SK-N-MC (cell line): ENCODE data around the gene KCNQ1.

Source experiments
- DNase-seq: peaks from one replicate; pipeline ENCODE4 v3.0.0-alpha.2; 2011; ENCODE audit warnings: low read depth, low spot score
- H3K27ac ChIP-seq: fragments of 200-600 bp; sonication (generic); 2 replicates; pipeline ENCODE4 v1.5.1; 2016; ENCODE audit warnings: mixed run types
- H3K36me3 ChIP-seq: fragments of 200-600 bp; sonication (generic); 2 replicates; pipeline ENCODE4 v1.6.1; 2017; ENCODE audit warnings: antibody characterized with exemption, low read length, mixed read lengths; ENCODE audit not compliant: insufficient read depth
- H3K4me3 ChIP-seq: fragments of 200-600 bp; sonication (generic); 2 replicates; pipeline ENCODE4 v1.5.1; 2016
- H3K9ac ChIP-seq: fragments of 200-600 bp; sonication (generic); 2 replicates; pipeline ENCODE4 v1.8.0; 2017; ENCODE audit warnings: mixed run types, mixed read lengths; ENCODE audit not compliant: insufficient read length
- H3K9me3 ChIP-seq: fragments of 200-600 bp; sonication (generic); 2 replicates; pipeline ENCODE4 v1.6.1; 2017; ENCODE audit warnings: low read depth, mild to moderate bottlenecking, antibody characterized with exemption, low read length, moderate library complexity, mixed read lengths
- EZH2 ChIP-seq: fragments of 200-600 bp; sonication (generic); IDR thresholded peaks from one replicate; pipeline ENCODE4 v1.6.1; 2017; ENCODE audit warnings: antibody characterized with exemption
- FOXP2 ChIP-seq: optimal IDR thresholded peaks from 2 replicates; pipeline ENCODE3; 2011; ENCODE audit warnings: mild to moderate bottlenecking, moderate library complexity; ENCODE audit not compliant: insufficient read depth; ENCODE audit errors: extremely low read length, control extremely low read depth
- POLR2AphosphoS5 ChIP-seq: IDR thresholded peaks from 2 replicates; pipeline ENCODE4 v1.6.1; 2012; ENCODE audit warnings: mild to moderate bottlenecking, low read depth, low read length, borderline replicate concordance

KCNQ1 gene

DNA sequence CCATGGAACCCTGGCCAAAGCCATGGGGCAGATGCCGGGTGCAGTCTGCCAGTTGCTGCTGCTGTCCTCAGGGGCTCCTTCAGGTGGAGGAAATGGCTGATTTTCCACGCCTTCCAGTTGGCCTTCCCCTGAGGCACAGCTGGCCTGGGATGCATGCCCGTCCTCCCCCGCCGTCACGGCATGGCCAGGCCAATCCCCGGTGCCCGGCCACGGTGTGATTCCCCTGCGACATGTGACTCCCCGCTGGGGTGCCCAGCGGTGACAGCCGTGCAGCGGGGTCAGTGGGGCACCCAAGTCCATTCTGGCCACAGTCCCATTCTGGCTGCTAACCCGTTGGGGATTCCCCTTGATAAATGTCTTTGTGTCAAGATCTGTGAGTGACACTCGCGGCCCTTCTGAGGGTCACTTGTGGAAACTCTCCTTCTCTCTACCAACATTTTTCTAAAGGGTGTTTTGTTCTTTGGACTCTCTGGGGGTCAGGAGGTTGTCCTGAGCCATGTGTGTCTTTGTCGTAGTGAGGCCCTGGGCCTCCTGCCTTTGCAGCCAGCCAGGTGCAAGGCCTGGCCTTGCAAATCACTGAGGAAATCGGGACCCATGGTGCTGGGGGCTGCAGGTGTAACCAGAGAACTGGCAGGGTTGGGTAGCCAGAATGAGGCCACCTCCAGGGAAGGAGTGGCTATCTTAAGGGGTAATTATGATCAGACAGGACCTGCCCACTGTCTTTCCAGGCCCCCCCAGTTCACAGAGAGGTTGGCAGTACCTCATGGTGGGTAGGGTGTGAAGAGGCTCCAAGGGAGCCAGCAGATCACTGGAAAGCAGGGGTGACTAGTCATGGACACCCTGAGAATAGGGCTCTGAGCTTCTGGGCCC lies 217.9 kb downstream of the KCNQ1 start:
- H3K36me3 ChIP-seq: peaks cover 5% of the 10 kb centered on the region; the same call in 1 of the 2 replicates
- TF ChIP-seq POLR2AphosphoS5 (no peak), EZH2 (no peak), FOXP2 (no peak)
- no peaks in the 10 kb centered on the region for H3K9me3 ChIP-seq
- H3K4me3 ChIP-seq: no peak overlapping the region
- no peak overlapping the region for H3K9ac ChIP-seq
- no peak for DNase-seq
- H3K27ac ChIP-seq: no peak overlapping the region

- Histone ChIP-seq H3K9me3 (no peaks in the 10 kb centered on the region), H3K4me3 (no peak overlapping the region), H3K36me3 (peaks cover 10% of the 10 kb centered on the region; the same call in 1 of the 2 replicates), H3K27ac (no peak overlapping the region), H3K9ac (no peak overlapping the region)
- no peak for DNase-seq
- TF ChIP-seq EZH2: no peak
- TF ChIP-seq FOXP2: no peak
- TF ChIP-seq POLR2AphosphoS5: no peak
These were observed 218.7 kb downstream of the KCNQ1 start for GRCh38 chr11:2663506-2663905.

DNA sequence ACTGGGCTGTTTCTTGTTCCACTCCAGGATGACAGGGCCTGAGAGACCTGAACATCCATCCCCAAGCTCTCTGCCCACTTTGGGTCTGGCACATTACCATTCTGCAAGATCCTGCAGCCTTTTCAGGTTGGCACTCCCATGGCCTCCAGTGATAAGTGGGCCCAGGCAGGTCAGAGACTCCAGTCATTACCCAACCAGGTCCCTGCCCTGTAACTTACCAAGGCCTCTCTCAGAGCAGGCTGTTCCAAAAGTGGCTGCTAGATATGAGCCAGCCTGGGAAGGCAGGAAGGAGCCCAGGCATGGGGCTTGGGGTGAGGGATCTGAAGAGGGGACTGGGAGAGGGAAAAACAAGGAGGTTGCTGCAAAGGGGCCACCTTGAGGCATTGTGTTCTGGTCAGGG lies 219.1 kb downstream of the KCNQ1 start:
- Histone ChIP-seq H3K9ac (no peak overlapping the region), H3K36me3 (peaks cover 11% of the 10 kb centered on the region; the same call in 1 of the 2 replicates), H3K9me3 (no peaks in the 10 kb centered on the region), H3K27ac (no peak overlapping the region), H3K4me3 (no peak overlapping the region)
- no peak for DNase-seq
- TF ChIP-seq EZH2: no peak
- no peak for TF ChIP-seq POLR2AphosphoS5
- TF ChIP-seq FOXP2: no peak

GRCh38 chr11:2664376-2664775 lies 219.6 kb downstream of the KCNQ1 start:
- peaks cover 12% of the 10 kb centered on the region; the same call in 1 of the 2 replicates for H3K36me3 ChIP-seq
- no peak overlapping the region for H3K4me3 ChIP-seq
- H3K27ac ChIP-seq: no peak overlapping the region
- TF ChIP-seq FOXP2: no peak
- TF ChIP-seq POLR2AphosphoS5: no peak
- no peak for TF ChIP-seq EZH2
- no peaks in the 10 kb centered on the region for H3K9me3 ChIP-seq
- H3K9ac ChIP-seq: no peak overlapping the region
- no peak for DNase-seq

DNA sequence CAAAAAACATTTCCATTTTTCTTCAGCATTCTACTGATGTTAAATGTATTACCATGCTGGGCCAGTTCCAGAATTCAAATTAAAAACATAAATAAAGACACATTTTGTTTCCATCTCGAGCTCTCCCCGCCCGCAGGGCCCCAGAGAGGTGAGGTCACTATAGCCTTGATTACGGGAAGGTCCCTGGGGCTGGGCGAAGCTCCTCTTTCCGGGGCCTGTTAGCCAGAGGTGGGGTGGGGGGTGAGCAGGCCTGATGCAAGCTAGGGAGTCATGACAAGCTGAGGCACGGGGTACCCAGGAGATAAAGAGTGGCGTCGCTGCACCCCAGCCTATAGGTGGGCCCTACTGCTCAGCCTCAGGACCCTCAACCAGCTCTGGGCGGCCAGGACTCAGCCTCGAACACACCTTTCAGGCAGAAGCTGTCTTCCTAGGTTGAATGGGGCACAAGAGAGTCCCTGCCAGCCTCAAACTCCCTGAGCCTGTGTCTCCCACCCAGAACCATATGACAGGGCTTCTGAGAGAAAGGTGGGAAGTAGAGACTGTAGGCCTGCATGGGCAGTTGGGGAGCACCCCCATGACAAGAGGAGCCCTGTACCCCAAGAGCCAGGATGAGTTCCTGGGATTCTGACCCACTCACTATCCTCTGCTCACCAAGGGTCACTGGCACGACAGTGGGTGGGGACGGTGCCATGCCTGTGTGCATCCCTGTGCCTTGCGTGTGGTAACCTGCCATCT lies 220.2 kb downstream of the KCNQ1 start:
- no peak overlapping the region for H3K4me3 ChIP-seq
- DNase-seq: no peak
- no peak overlapping the region for H3K9ac ChIP-seq
- TF ChIP-seq POLR2AphosphoS5: no peak
- H3K27ac ChIP-seq: no peak overlapping the region
- no peaks in the 10 kb centered on the region for H3K9me3 ChIP-seq
- H3K36me3 ChIP-seq: peaks cover 17% of the 10 kb centered on the region; the same call in 1 of the 2 replicates

- Histone ChIP-seq H3K9me3 (no peaks in the 10 kb centered on the region), H3K4me3 (no peak overlapping the region), H3K27ac (no peak overlapping the region), H3K9ac (no peak overlapping the region), H3K36me3 (peaks cover 23% of the 10 kb centered on the region; the same call in 1 of the 2 replicates)
- DNase-seq: no peak
- TF ChIP-seq FOXP2 (no peak), POLR2AphosphoS5 (no peak), EZH2 (no peak)
These were observed 221.0 kb downstream of the KCNQ1 start for GRCh38 chr11:2665526-2666400.

- Histone ChIP-seq H3K36me3 (peaks cover 27% of the 10 kb centered on the region; the same call in 1 of the 2 replicates), H3K9ac (no peak overlapping the region), H3K9me3 (no peaks in the 10 kb centered on the region), H3K27ac (no peak overlapping the region), H3K4me3 (no peak overlapping the region)
- TF ChIP-seq POLR2AphosphoS5 (no peak), FOXP2 (no peak), EZH2 (no peak)
- no peak for DNase-seq
These were observed 221.6 kb downstream of the KCNQ1 start for GRCh38 chr11:2666401-2666741.

- no peaks in the 10 kb centered on the region for H3K9me3 ChIP-seq
- no peak overlapping the region for H3K9ac ChIP-seq
- no peak overlapping the region for H3K27ac ChIP-seq
- DNase-seq: no peak
- H3K36me3 ChIP-seq: peaks cover 27% of the 10 kb centered on the region; the same call in 1 of the 2 replicates
- no peak for TF ChIP-seq POLR2AphosphoS5
- TF ChIP-seq FOXP2: no peak
- no peak for TF ChIP-seq EZH2
- H3K4me3 ChIP-seq: no peak overlapping the region
These were observed 222.2 kb downstream of the KCNQ1 start for GRCh38 chr11:2666828-2667570.
